ENCODE results near the gene BASP1.

The BASP1 gene

GRCh38 chr5:17214893-17215292 lies 2.5 kb upstream of the BASP1 start:
- TF ChIP-seq CTCF (IDR thresholded peaks at IDR 0.05) = no peak

- no peak for TF ChIP-seq CTCF (IDR thresholded peaks at IDR 0.05)
These were observed 2.1 kb upstream of the BASP1 start for GRCh38 chr5:17215361-17215760.

GRCh38 chr5:17216176-17216973 lies 1.1 kb upstream of the BASP1 start:
- peak; percentile 78 for TF ChIP-seq CTCF (IDR thresholded peaks at IDR 0.05)

- TF ChIP-seq CTCF (IDR thresholded peaks at IDR 0.05) = no peak
These were observed 398 bp upstream of the BASP1 start for GRCh38 chr5:17216974-17217492.

GRCh38 chr5:17218353-17219005 lies 1.0 kb downstream of the BASP1 start:
- no peak for TF ChIP-seq CTCF (IDR thresholded peaks at IDR 0.05)

- no peak for TF ChIP-seq CTCF (IDR thresholded peaks at IDR 0.05)
These were observed 1.6 kb downstream of the BASP1 start for GRCh38 chr5:17219006-17219422.

- no peak for TF ChIP-seq CTCF (IDR thresholded peaks at IDR 0.05)
These were observed 2.0 kb downstream of the BASP1 start for GRCh38 chr5:17219469-17219868.
